CD4-positive, alpha-beta T cell treated with Interferon alpha-2 for 1 hour (primary cell): ENCODE measurements around the gene PCSK2.
"Not testable (repeated sequence)": the region's sequence is repeated elsewhere in the genome, so short reads cannot be mapped to it uniquely, and the experiment has no call there.

Experiments
- DNase-seq, 2 donors: peaks; one replicate each; pipeline ENCODE4 v3.0.0-alpha.2; 2020 to 2022

PCSK2 gene

GRCh38 chr20:17226410-17227218, at the start of gene PCSK2:
PCSK2 (plus strand) TSS chr20:17227040; CDS start chr20:17227306, 266 bp downstream.
- DNase-seq, result no peak

GRCh38 chr20:17177341-17177740, 49.5 kb upstream of the PCSK2 start:
- no peak for DNase-seq

- DNase-seq, result no peak
Measured at GRCh38 chr20:17179840-17180239, 47.0 kb upstream of the PCSK2 start.

GRCh38 chr20:17189976-17190695, 36.7 kb upstream of the PCSK2 start:
- DNase-seq, result no peak

GRCh38 chr20:17197041-17197440, 29.8 kb upstream of the PCSK2 start:
- no peak for DNase-seq

- no peak for DNase-seq
Measured at GRCh38 chr20:17202030-17202429, 24.8 kb upstream of the PCSK2 start.

- no peak for DNase-seq
Measured at GRCh38 chr20:17202673-17203072, 24.2 kb upstream of the PCSK2 start.

- DNase-seq, result no peak
Measured at GRCh38 chr20:17205084-17205813, 21.6 kb upstream of the PCSK2 start.

- no peak for DNase-seq
Measured at GRCh38 chr20:17210387-17210786, 16.5 kb upstream of the PCSK2 start.

- no peak for DNase-seq
Measured at GRCh38 chr20:17210983-17211382, 15.9 kb upstream of the PCSK2 start.

- DNase-seq, result no peak
Measured at GRCh38 chr20:17215167-17215566, 11.7 kb upstream of the PCSK2 start.

GRCh38 chr20:17219856-17220255, 7.0 kb upstream of the PCSK2 start:
- DNase-seq, result not testable (repeated sequence)

GRCh38 chr20:17223553-17223952, 3.3 kb upstream of the PCSK2 start:
- DNase-seq, result no peak

- no peak for DNase-seq
Measured at GRCh38 chr20:17225851-17226409, 910 bp upstream of the PCSK2 start.

- DNase-seq, result no peak
Measured at GRCh38 chr20:17227219-17227575, 357 bp downstream of the PCSK2 start.

- no peak for DNase-seq
Measured at GRCh38 chr20:17227669-17228623, 1.1 kb downstream of the PCSK2 start.

GRCh38 chr20:17228624-17229061, 1.8 kb downstream of the PCSK2 start:
- no peak for DNase-seq

GRCh38 chr20:17229256-17229655, 2.4 kb downstream of the PCSK2 start:
- no peak for DNase-seq

- DNase-seq, result no peak
Measured at GRCh38 chr20:17233626-17234025, 6.8 kb downstream of the PCSK2 start.

- DNase-seq, result no peak
Measured at GRCh38 chr20:17236766-17237165, 9.9 kb downstream of the PCSK2 start.

- no peak for DNase-seq
Measured at GRCh38 chr20:17248224-17248623, 21.4 kb downstream of the PCSK2 start.

GRCh38 chr20:17262786-17263185, 35.9 kb downstream of the PCSK2 start:
- DNase-seq, result no peak
